Smooth muscle cell (in vitro differentiated cells): ENCODE data around the gene ISY1. TPM values are rescaled to one million over a fixed set of nuclear protein-coding genes. Genes with fewer than 3 reads are reported as not detected.
"Not testable (repeated sequence)": the region's sequence is repeated elsewhere in the genome, so short reads cannot be mapped to it uniquely, and the experiment has no call there.

Experiments used
- DNase-seq: peaks from one replicate; lab custom pipeline; 2025; ENCODE audit not compliant: unreplicated experiment; lab: John Stamatoyannopoulos, UW
- H2AFZ ChIP-seq: fragments of 200-600 bp; sonication (generic); 2 replicates; pipeline ENCODE4 v1.6.0; 2016; ENCODE audit warnings: antibody characterized with exemption, low read depth, mild to moderate bottlenecking
- H3F3A ChIP-seq: fragments of 200-600 bp; sonication (generic); 2 replicates; pipeline ENCODE4 v1.6.0; 2017; ENCODE audit warnings: antibody characterized with exemption, low read depth
- H3K27ac ChIP-seq: fragments of 200-600 bp; sonication (generic); 2 replicates; pipeline ENCODE4 v1.5.1; 2016; ENCODE audit warnings: low read depth, mild to moderate bottlenecking
- H3K27me3 ChIP-seq: fragments of 200-600 bp; sonication (generic); 2 replicates; pipeline ENCODE4 v1.6.1; 2016; ENCODE audit warnings: low read depth, mild to moderate bottlenecking
- H3K36me3 ChIP-seq: fragments of 200-600 bp; sonication (generic); 2 replicates; pipeline ENCODE4 v1.5.1; 2016; ENCODE audit warnings: low read depth
- H3K4me1 ChIP-seq: fragments of 200-600 bp; sonication (generic); 2 replicates; pipeline ENCODE4 v1.5.1; 2016; ENCODE audit warnings: low read depth
- H3K4me2 ChIP-seq: fragments of 200-600 bp; sonication (generic); 2 replicates; pipeline ENCODE4 v1.6.0; 2016; ENCODE audit warnings: mild to moderate bottlenecking
- H3K4me3 ChIP-seq: fragments of 200-600 bp; sonication (generic); 2 replicates; pipeline ENCODE4 v1.5.1; 2016; ENCODE audit warnings: mild to moderate bottlenecking
- H3K79me2 ChIP-seq: fragments of 200-600 bp; sonication (generic); 2 replicates; pipeline ENCODE4 v1.6.0; 2016; ENCODE audit warnings: low read depth, mild to moderate bottlenecking
- H3K9ac ChIP-seq: fragments of 200-600 bp; sonication (generic); 2 replicates; pipeline ENCODE4 v1.6.0; 2016; ENCODE audit warnings: low read depth
- H3K9me3 ChIP-seq: fragments of 200-600 bp; sonication (generic); replicated peaks from 2 replicates; pipeline ENCODE4 v1.5.1; 2016; ENCODE audit warnings: low read depth
- H4K20me1 ChIP-seq: fragments of 200-600 bp; sonication (generic); 2 replicates; pipeline ENCODE4 v1.6.0; 2016; ENCODE audit warnings: low read depth
- WGBS: methylation state at CpG from one replicate; pipeline ENCODE4 v1.1.7; 2016; ENCODE audit warnings: low lambda C conversion rate; 5-methylcytosine and 5-hydroxymethylcytosine counted together
- polyA plus RNA-seq: library from polyadenylated mRNA; unstranded; fragments of >200 nt; fragmentation: Nextera tagmentation; extraction: Ambion mirVana; gene quantifications from 2 replicates; pipeline ENCODE4 v1.2.1, GENCODE V29; 2016
- total RNA-seq: library from RNA; depleted of rRNA; stranded (reverse); fragments of >200 nt; gene quantifications from 2 replicates; pipeline ENCODE4 v1.2.3, GENCODE V29; 2014
- TF ChIP-seq, protein P1 (sequence below): fragments of 200-600 bp; sonication (generic); IDR thresholded peaks from 2 replicates; pipeline ENCODE4 v1.5.1; 2017; ENCODE audit warnings: borderline replicate concordance, mild to moderate bottlenecking, antibody characterized with exemption; ENCODE audit not compliant: insufficient read depth, poor library complexity, severe bottlenecking

Gene ISY1
- total and polyA plus RNA-seq, 2 experiments from 2014 or later, result 10.2 to 47.3 TPM

DNA sequence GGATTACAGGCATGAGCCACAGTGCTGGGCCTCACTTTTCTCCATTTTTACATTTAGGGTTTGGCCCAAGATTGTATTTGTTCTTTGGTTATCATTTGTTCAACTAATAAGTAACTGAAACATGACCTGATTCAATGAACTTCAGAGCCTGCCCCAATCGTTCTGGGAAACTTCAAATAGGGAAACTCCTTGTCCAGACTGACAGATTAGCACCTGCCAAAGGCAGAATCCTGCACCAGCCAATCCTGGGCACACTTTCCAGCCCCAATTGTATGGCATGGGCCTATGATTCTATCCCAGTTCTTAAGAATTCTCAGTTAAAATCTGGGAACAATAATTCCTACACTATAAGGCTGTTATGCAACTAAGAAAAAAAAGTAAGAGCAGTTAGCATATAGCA, 21.0 kb downstream of the ISY1 start:
- 89% methylated on average over 1 of the region's 1 CpG for WGBS
- no peak for DNase-seq
- Histone ChIP-seq H3K9me3 (no peaks in the 10 kb centered on the region), H3F3A (no peaks in the 10 kb centered on the region), H3K4me1 (no peaks in the 10 kb centered on the region), H3K36me3 (no peaks in the 10 kb centered on the region), H3K4me3 (no peak overlapping the region), H3K79me2 (no peaks in the 10 kb centered on the region), H3K27ac (no peak overlapping the region), H4K20me1 (no peaks in the 10 kb centered on the region), H3K9ac (no peak overlapping the region), H3K4me2 (no peak overlapping the region), H3K27me3 (no peaks in the 10 kb centered on the region), H2AFZ (no peak overlapping the region)
- TF ChIP-seq, protein P1, sequence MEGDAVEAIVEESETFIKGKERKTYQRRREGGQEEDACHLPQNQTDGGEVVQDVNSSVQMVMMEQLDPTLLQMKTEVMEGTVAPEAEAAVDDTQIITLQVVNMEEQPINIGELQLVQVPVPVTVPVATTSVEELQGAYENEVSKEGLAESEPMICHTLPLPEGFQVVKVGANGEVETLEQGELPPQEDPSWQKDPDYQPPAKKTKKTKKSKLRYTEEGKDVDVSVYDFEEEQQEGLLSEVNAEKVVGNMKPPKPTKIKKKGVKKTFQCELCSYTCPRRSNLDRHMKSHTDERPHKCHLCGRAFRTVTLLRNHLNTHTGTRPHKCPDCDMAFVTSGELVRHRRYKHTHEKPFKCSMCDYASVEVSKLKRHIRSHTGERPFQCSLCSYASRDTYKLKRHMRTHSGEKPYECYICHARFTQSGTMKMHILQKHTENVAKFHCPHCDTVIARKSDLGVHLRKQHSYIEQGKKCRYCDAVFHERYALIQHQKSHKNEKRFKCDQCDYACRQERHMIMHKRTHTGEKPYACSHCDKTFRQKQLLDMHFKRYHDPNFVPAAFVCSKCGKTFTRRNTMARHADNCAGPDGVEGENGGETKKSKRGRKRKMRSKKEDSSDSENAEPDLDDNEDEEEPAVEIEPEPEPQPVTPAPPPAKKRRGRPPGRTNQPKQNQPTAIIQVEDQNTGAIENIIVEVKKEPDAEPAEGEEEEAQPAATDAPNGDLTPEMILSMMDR, result no peak

DNA sequence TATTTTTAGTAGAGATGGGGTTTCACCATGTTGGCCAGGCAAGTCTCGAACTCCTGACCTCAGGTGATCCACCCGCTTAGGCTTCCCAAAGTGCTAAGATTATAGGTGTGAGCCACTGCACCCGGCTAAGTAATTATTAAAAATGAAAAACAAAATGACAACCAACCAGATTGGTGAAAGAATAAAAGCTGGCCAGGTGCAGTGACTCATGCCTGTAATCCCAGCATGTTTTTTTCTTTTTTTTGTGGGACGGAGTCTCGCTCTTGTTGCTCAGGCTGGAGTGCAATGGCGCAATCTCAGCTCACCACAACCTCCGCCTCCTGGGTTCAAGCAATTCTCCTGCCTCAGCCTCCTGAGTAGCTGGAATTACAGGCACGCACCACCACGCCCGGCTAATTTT, 24.6 kb downstream of the ISY1 start:
- H3K27ac ChIP-seq, H3K79me2 ChIP-seq, H4K20me1 ChIP-seq, H3K36me3 ChIP-seq, H2AFZ ChIP-seq, DNase-seq, H3F3A ChIP-seq, H3K9me3 ChIP-seq, H3K9ac ChIP-seq, H3K4me3 ChIP-seq, H3K4me1 ChIP-seq, H3K27me3 ChIP-seq, H3K4me2 ChIP-seq: not testable (repeated sequence)
- 93% methylated on average over 10 of the region's 10 CpGs for WGBS

DNA sequence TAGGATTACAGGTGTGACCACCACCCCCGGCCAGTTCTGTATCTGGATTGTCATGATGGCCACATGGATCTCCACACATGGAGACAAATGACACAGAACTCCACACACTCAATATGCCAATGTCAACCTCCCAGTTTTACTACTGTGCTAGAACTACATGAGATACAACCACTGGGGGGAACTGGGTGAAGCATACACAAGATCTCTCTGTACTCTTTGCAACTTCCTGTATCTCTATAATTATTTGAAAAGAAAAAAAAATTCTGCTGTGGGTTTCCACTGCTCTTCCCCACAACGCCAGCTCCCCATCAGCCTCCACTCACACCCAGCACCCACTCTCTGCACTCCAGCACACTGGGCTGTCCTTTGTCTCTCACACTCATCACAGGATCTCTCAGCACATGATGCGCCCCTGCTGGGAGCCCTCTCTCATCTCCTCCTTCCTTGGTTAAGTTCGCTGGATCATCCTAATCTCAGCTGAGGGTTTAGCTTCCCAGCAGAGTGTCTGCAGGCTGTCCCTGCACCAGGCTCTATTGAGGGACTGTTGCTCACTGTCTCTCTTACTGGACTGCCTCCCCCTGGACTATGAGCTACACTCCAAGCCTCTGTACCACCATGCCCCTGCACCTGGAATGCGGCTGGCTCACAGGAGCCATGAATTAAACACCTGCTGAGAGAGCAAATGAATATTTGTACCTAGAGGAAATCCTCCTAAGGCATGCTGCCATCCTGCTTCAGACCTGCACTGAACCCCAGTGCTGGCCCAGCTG, 28.6 kb downstream of the ISY1 start:
- Histone ChIP-seq H3K4me2 (no peak overlapping the region), H3K9me3 (no peaks in the 10 kb centered on the region), H3F3A (no peaks in the 10 kb centered on the region), H3K36me3 (peaks cover 7% of the 10 kb centered on the region), H2AFZ (no peak overlapping the region), H3K4me3 (no peak overlapping the region), H3K27ac (no peak overlapping the region), H3K27me3 (no peaks in the 10 kb centered on the region), H4K20me1 (no peaks in the 10 kb centered on the region), H3K79me2 (no peaks in the 10 kb centered on the region), H3K4me1 (no peaks in the 10 kb centered on the region), H3K9ac (no peak overlapping the region)
- 90% methylated on average over 5 of the region's 5 CpGs for WGBS
- TF ChIP-seq, protein P1, result no peak
- DNase-seq, result no peak

DNA sequence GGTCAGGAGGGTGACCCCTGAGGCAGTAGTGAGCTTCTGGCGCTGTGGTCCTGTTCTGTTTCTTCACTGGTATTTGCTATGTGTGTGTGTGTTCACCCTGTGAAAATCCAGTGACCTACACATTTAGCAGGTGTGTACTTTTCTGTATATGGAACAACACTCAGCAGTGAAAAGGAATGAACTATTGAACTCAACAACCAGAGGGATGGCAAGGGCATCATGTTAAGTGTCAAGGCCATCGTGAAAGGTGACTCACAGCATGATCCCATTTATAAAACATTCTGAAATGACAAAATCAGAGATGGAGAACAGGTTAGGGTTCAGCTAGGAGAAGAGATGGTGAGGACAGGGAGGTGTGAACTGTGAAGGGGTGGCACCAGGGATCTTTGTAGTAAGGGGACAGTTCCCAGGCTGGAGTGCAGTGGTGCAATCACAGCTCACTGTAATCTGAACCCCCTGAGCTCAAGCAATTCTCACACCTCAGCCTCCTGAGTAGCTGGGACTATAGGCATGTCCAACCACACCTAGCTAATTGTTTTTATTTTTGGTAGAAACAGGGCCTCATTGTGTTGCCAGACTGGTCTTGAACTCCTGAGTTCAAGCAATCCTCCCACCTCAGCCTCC, 29.3 kb downstream of the ISY1 start:
- H3K4me2 ChIP-seq, result no peak overlapping the region
- H3K9me3 ChIP-seq, result no peaks in the 10 kb centered on the region
- H3K27ac ChIP-seq, result no peak overlapping the region
- no peaks in the 10 kb centered on the region for H3K4me1 ChIP-seq
- H3F3A ChIP-seq, result no peaks in the 10 kb centered on the region
- H2AFZ ChIP-seq, result no peak overlapping the region
- no peak overlapping the region for H3K9ac ChIP-seq
- no peaks in the 10 kb centered on the region for H3K79me2 ChIP-seq
- TF ChIP-seq, protein P1, result no peak
- H3K4me3 ChIP-seq, result no peak overlapping the region
- DNase-seq, result no peak
- peaks cover 7% of the 10 kb centered on the region for H3K36me3 ChIP-seq
- WGBS, result 96% methylated on average over 2 of the region's 2 CpGs
- H3K27me3 ChIP-seq, result no peaks in the 10 kb centered on the region
- H4K20me1 ChIP-seq, result no peaks in the 10 kb centered on the region
